CD4-positive, alpha-beta T cell (primary cell): ENCODE results near the gene MYO9A. TPM values are rescaled to one million over a fixed set of nuclear protein-coding genes. Genes with fewer than 3 reads are reported as not detected.

ENCODE experiments used
- ATAC-seq: fragments of 200-7000 bp; cut with Tn5 transposase; one replicate; pipeline ENCODE4 v1.10.0; 2022; ENCODE audit warnings: mild to moderate bottlenecking; ENCODE audit not compliant: poor library complexity
- CTCF ChIA-PET: fragments of 350-600 bp; sonication (Branson Sonifier 250); formaldehyde crosslinking; loops from one replicate; lab custom pipeline; 2021; ENCODE audit warnings: antibody characterized with exemption, inconsistent platforms; lab: Charles Lee
- POLR2A ChIA-PET: fragments of 350-600 bp; sonication (Branson Sonifier 250); formaldehyde crosslinking; loops from one replicate; lab custom pipeline; 2021; ENCODE audit warnings: antibody characterized with exemption, inconsistent platforms; lab: Charles Lee
- DNase-seq, 14 experiments: peaks; one replicate each; pipeline ENCODE4 v3.0.0-alpha.2; 2013 to 2020; ENCODE audit warnings: mixed read lengths in 2 of 14
- H3K27ac ChIP-seq, 2 donors: one replicate each; pipeline versions ENCODE4 v1.5.1 to v1.7.0; 2013; ENCODE audit warnings: low read length in 2 of 2, low read depth in 1 of 2, mild to moderate bottlenecking in 1 of 2
- H3K27me3 ChIP-seq, 2 experiments: 1 replicate in 1 of 2; 2 replicates in 1 of 2; pipeline versions ENCODE4 v1.6.1 to v1.7.0; 2013; ENCODE audit warnings: low read length in 2 of 2, control low read depth in 1 of 2, mild to moderate bottlenecking in 1 of 2, moderate library complexity in 1 of 2; ENCODE audit not compliant: insufficient read depth in 2 of 2, control insufficient read depth in 1 of 2
- H3K36me3 ChIP-seq: one replicate; pipeline ENCODE4 v1.6.1; 2013; ENCODE audit warnings: low read length, control low read depth; ENCODE audit not compliant: insufficient read depth
- H3K4me1 ChIP-seq: one replicate; pipeline ENCODE4 v1.6.1; 2013; ENCODE audit warnings: low read length, control low read depth; ENCODE audit not compliant: insufficient read depth
- H3K4me3 ChIP-seq: one replicate; pipeline ENCODE4 v1.5.1; 2013; ENCODE audit warnings: mild to moderate bottlenecking, low read length, moderate library complexity
- H3K9me3 ChIP-seq, 2 experiments: 1 replicate in 1 of 2; 2 replicates in 1 of 2; pipeline versions ENCODE4 v1.6.1 to v1.7.0; 2013; ENCODE audit warnings: low read length in 2 of 2, mild to moderate bottlenecking in 2 of 2, control low read depth in 1 of 2, moderate library complexity in 1 of 2; ENCODE audit not compliant: control insufficient read depth in 1 of 2, insufficient read depth in 1 of 2
- H3K27ac Mint-ChIP-seq: one replicate; pipeline ENCODE4 v1.8.0; 2020; ENCODE audit warnings: mixed read lengths
- H3K27me3 Mint-ChIP-seq: one replicate; pipeline ENCODE4 v1.8.0; 2021; ENCODE audit warnings: mixed read lengths
- H3K36me3 Mint-ChIP-seq: one replicate; pipeline ENCODE4 v1.8.0; 2021; ENCODE audit warnings: low read depth, mixed read lengths
- H3K4me1 Mint-ChIP-seq: one replicate; pipeline ENCODE4 v1.8.0; 2021; ENCODE audit warnings: low read depth, mixed read lengths
- H3K4me3 Mint-ChIP-seq: one replicate; pipeline ENCODE4 v1.8.0; 2020; ENCODE audit warnings: mild to moderate bottlenecking, mixed read lengths
- H3K9me3 Mint-ChIP-seq: one replicate; pipeline ENCODE4 v1.8.0; 2020; ENCODE audit warnings: mixed read lengths
- intact Hi-C, 2 experiments: fragments of 100-400 bp; cut with DNase I in 1 of 2; cut with micrococcal nuclease in 1 of 2; formaldehyde crosslinking; loops; one replicate each; pipeline versions ENCODE4 v1.15.1 to v1.9.0; 2023 to 2025; cut with DNase I, micrococcal nuclease
- total RNA-seq, 174 experiments: library from RNA in 2 of 174; stranded (reverse) in 2 of 174; gene quantifications; one replicate each; pipeline ENCODE4 v1.2.3 and lab custom pipeline; 2021 to 2026
- TF ChIP-seq, protein P1 (sequence below): fragments of 200-600 bp; IDR thresholded peaks from one replicate; pipeline ENCODE4 v1.8.0; 2022; ENCODE audit warnings: antibody characterized with exemption, mild to moderate bottlenecking

The MYO9A gene
- total RNA-seq, 2 experiments from 2014 or later, result 23.4 to 29.1 TPM

DNA sequence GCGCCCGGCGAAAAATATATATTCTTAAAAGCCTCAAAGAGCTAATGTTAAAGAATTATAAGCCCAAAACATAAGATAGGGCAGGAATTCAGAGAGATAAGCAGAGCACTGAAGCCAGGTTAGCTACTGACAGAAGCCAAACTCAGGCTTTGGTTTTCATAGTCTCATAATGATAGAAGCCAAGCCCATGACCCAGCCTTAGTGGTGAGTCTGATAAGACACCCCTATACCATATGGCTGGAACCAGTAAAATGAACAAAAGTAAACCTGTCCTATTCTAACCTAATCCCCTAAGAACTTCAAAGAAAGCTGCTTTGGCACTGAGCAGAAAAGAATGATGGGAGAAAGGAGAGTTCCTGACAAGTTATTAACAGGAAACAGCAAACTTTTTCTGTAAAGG, 25.9 kb downstream of the MYO9A start:
- Histone ChIP-seq H3K27me3 (no peaks in the 10 kb centered on the region), H3K27ac (no peak overlapping the region), H3K9me3 (no peaks in the 10 kb centered on the region), H3K4me1 (no peaks in the 10 kb centered on the region), H3K36me3 (no peaks in the 10 kb centered on the region), H3K4me3 (no peak overlapping the region)
- Mint-ChIP-seq H3K4me1 (no peaks in the 10 kb centered on the region), H3K9me3 (no peaks in the 10 kb centered on the region), H3K36me3 (peaks cover 16% of the 10 kb centered on the region), H3K4me3 (no peak overlapping the region), H3K27me3 (no peaks in the 10 kb centered on the region), H3K27ac (no peak overlapping the region)
- ATAC-seq, result no peak
- CTCF ChIA-PET, result interaction anchor here (0.7 kb wide), 1 partner anchor 14 kb away, joined by 3 read pairs; no protein-coding TSS in a partner anchor
- intact Hi-C loops, result no loop called here
- TF ChIP-seq, protein P1, sequence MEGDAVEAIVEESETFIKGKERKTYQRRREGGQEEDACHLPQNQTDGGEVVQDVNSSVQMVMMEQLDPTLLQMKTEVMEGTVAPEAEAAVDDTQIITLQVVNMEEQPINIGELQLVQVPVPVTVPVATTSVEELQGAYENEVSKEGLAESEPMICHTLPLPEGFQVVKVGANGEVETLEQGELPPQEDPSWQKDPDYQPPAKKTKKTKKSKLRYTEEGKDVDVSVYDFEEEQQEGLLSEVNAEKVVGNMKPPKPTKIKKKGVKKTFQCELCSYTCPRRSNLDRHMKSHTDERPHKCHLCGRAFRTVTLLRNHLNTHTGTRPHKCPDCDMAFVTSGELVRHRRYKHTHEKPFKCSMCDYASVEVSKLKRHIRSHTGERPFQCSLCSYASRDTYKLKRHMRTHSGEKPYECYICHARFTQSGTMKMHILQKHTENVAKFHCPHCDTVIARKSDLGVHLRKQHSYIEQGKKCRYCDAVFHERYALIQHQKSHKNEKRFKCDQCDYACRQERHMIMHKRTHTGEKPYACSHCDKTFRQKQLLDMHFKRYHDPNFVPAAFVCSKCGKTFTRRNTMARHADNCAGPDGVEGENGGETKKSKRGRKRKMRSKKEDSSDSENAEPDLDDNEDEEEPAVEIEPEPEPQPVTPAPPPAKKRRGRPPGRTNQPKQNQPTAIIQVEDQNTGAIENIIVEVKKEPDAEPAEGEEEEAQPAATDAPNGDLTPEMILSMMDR, result no peak
- DNase-seq, result no peak
- POLR2A ChIA-PET, result no interaction called here

DNA sequence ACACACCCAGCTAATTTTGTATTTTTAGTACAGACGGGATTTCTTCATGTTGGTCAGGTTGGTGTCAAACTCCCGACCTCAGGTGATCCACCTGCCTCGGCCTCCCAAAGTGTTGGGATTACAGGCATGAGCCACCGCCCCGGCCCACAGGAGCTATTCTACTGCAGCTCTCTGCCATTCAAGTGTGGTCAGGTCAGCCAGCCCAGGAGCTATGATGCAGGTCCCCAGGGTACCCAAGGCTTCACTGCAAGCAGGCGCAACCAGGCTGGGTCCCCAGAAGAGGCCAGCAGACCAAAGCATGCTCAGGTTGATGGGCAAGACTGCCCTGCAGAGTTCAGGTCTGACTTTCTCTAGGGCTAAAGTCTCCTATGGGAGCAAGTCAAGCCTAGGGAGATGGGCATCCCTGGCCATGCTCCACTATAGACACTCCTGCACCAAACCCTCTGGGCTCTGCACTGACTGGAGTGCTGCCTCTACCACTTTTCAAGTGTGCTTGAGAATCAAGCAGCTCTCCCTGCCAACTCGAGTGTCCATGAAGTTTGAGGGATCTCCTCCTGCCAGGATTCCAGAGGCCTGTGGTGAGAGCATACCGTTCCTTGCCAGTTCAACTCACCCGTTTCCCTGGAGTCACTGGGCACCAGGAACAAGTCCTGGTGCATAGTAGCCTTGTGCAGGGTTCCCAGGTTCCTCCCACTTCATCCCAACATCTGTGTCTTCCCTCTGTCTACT, 30.9 kb downstream of the MYO9A start:
- no peak for ATAC-seq
- Mint-ChIP-seq H3K4me3 (no peak overlapping the region), H3K4me1 (no peaks in the 10 kb centered on the region), H3K9me3 (peaks cover 3% of the 10 kb centered on the region), H3K27ac (no peak overlapping the region), H3K27me3 (no peaks in the 10 kb centered on the region), H3K36me3 (peaks cover 19% of the 10 kb centered on the region)
- ChIA-PET POLR2A (no interaction called here), CTCF (no interaction called here)
- Histone ChIP-seq H3K27ac (no peak overlapping the region), H3K4me3 (no peak overlapping the region), H3K4me1 (no peaks in the 10 kb centered on the region), H3K27me3 (no peaks in the 10 kb centered on the region), H3K36me3 (no peaks in the 10 kb centered on the region), H3K9me3 (peaks cover 0 to 9% of the 10 kb centered on the region in 2 experiments)
- intact Hi-C loops, result no loop called here
- TF ChIP-seq, protein P1, result no peak
- no peak for DNase-seq

DNA sequence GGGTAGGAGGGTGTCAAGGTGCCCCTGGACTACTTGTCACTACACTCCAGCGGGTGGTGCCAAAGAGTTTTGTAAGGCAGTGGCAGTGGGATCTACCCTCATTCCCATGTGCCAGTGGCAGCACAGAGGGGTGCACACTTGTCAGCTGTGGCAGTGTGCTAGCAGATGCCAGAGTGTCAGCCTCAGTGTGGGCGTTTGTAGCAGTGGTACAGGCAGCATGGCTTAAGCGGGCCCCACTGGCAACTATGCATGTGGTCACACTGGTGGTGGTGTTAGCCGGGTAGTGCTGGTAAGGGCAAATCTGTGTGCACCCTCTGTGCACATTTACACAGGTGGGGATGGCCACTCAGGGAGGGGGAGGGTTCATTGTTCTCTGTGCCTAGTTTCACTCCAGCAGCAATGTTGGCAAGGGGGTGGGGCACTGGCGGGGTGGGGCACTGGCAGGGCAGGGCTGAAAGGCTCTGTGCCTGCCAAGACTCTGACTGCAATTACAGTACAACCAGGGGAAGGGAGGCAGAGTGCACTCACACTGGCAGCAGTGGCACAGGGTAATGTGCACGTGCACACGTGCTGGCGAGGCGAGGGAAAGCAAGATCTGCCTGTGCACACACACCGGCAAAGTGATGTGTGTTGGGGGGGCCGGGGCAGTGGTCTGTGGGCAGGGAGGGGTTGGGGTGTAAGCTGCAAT, 31.8 kb downstream of the MYO9A start:
- POLR2A ChIA-PET, result interaction anchor here (1.4 kb wide), 1 partner anchor 31 kb away, joined by 3 read pairs; no protein-coding TSS in a partner anchor
- no peak overlapping the region for H3K4me3 ChIP-seq
- Mint-ChIP-seq H3K4me3 (no peak overlapping the region), H3K27me3 (no peaks in the 10 kb centered on the region), H3K4me1 (no peaks in the 10 kb centered on the region), H3K27ac (no peak overlapping the region), H3K36me3 (peaks cover 19% of the 10 kb centered on the region), H3K9me3 (peaks cover 4% of the 10 kb centered on the region)
- no peak overlapping the region for H3K27ac ChIP-seq
- TF ChIP-seq, protein P1, result no peak
- H3K9me3 ChIP-seq, result peaks cover 0 to 9% of the 10 kb centered on the region in 2 experiments
- DNase-seq, result no peak
- ATAC-seq, result no peak
- no peaks in the 10 kb centered on the region for H3K36me3 ChIP-seq
- intact Hi-C loops, result no loop called here
- H3K4me1 ChIP-seq, result no peaks in the 10 kb centered on the region
- H3K27me3 ChIP-seq, result no peaks in the 10 kb centered on the region
- CTCF ChIA-PET, result no interaction called here
